Peyer's patch (tissue), 4 donors: ENCODE measurements around the gene RGS11.

Experiments used
- POLR2A ChIP-seq, 2 donors: fragments of 450-650 bp; IDR thresholded peaks; one replicate each; pipeline ENCODE4 v1.5.1; 2017; ENCODE audit warnings: antibody characterized with exemption in 2 of 2, mild to moderate bottlenecking in 2 of 2, moderate library complexity in 2 of 2
- TF ChIP-seq, protein P1 (sequence below), 6 experiments: fragments of 450-650 bp in 4 of 6; fragments of 200-600 bp in 2 of 6; sonication (generic) in 1 of 6; IDR thresholded peaks; one replicate each; pipeline ENCODE4 v1.5.1; 2017 to 2019; ENCODE audit warnings: antibody characterized with exemption in 6 of 6, mild to moderate bottlenecking in 3 of 6, moderate library complexity in 1 of 6

- TF ChIP-seq, protein P1, sequence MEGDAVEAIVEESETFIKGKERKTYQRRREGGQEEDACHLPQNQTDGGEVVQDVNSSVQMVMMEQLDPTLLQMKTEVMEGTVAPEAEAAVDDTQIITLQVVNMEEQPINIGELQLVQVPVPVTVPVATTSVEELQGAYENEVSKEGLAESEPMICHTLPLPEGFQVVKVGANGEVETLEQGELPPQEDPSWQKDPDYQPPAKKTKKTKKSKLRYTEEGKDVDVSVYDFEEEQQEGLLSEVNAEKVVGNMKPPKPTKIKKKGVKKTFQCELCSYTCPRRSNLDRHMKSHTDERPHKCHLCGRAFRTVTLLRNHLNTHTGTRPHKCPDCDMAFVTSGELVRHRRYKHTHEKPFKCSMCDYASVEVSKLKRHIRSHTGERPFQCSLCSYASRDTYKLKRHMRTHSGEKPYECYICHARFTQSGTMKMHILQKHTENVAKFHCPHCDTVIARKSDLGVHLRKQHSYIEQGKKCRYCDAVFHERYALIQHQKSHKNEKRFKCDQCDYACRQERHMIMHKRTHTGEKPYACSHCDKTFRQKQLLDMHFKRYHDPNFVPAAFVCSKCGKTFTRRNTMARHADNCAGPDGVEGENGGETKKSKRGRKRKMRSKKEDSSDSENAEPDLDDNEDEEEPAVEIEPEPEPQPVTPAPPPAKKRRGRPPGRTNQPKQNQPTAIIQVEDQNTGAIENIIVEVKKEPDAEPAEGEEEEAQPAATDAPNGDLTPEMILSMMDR (IDR thresholded peaks at IDR 0.05), result no peak
- no peak for TF ChIP-seq POLR2A (IDR thresholded peaks at IDR 0.05)
Observed at GRCh38 chr16:317583-317982, 41.8 kb upstream of the RGS11 start.
